Gastrocnemius medialis (tissue), 4 donors: ENCODE data around the gene MARF1. TPM values are rescaled to one million over a fixed set of nuclear protein-coding genes. Genes with fewer than 3 reads are reported as not detected.
"Not testable (repeated sequence)": the region's sequence is repeated elsewhere in the genome, so short reads cannot be mapped to it uniquely, and the experiment has no call there.

Experiments used
- ATAC-seq, 2 donors: fragments of 150-250 bp; one replicate each; pipeline ENCODE4 v1.9.1; 2016
- DNase-seq, 2 donors: peaks; one replicate each; pipeline ENCODE4 v3.0.0-alpha.2; 2019
- H3K27ac ChIP-seq, 4 donors: fragments of 200-600 bp; sonication (generic); 1 replicate in 1 of 4; 2 replicates in 3 of 4; pipeline ENCODE4 v1.5.1; 2016 to 2018; ENCODE audit warnings: mild to moderate bottlenecking in 2 of 4, moderate library complexity in 1 of 4
- H3K27me3 ChIP-seq, 3 donors: fragments of 200-600 bp; sonication (generic) in 2 of 3; 1 replicate in 1 of 3; 2 replicates in 2 of 3; pipeline versions ENCODE4 v1.5.1 to v1.6.0; 2016 to 2019; ENCODE audit warnings: mild to moderate bottlenecking in 1 of 3, moderate library complexity in 1 of 3
- H3K36me3 ChIP-seq, 2 donors: fragments of 200-600 bp; sonication (generic) in 1 of 2; one replicate each; pipeline ENCODE4 v1.5.1; 2017 to 2018
- H3K4me1 ChIP-seq, 2 donors: fragments of 200-600 bp; sonication (generic) in 1 of 2; one replicate each; pipeline ENCODE4 v1.5.1; 2016 to 2017; ENCODE audit warnings: mild to moderate bottlenecking in 2 of 2
- H3K4me3 ChIP-seq, 4 donors: fragments of 200-600 bp; sonication (generic) in 3 of 4; 1 replicate in 1 of 4; 2 replicates in 3 of 4; pipeline ENCODE4 v1.5.1; 2016 to 2019; ENCODE audit warnings: mild to moderate bottlenecking in 2 of 4
- H3K9me3 ChIP-seq, 3 donors: fragments of 200-600 bp; sonication (generic) in 2 of 3; 1 replicate in 1 of 3; 2 replicates in 2 of 3; pipeline ENCODE4 v1.5.1; 2016 to 2019
- POLR2A ChIP-seq, 2 donors: fragments of 450-650 bp; IDR thresholded peaks; one replicate each; pipeline ENCODE4 v1.6.1; 2017; ENCODE audit warnings: antibody characterized with exemption in 2 of 2, mild to moderate bottlenecking in 2 of 2, moderate library complexity in 2 of 2
- in situ Hi-C, 4 donors: fragments of 200-750 bp; cut with MboI; loops; one replicate each; pipeline versions ENCODE4 v1.15.0 to v1.8.0; 2017; ENCODE audit warnings: low sequenced_read_pairs in 4 of 4
- intact Hi-C: fragments of 100-400 bp; cut with DNase I; formaldehyde crosslinking; loops from one replicate; pipeline ENCODE4 v1.15.1; 2023; ENCODE audit warnings: low total_unique reads
- total RNA-seq, 4 donors: library from RNA; depleted of rRNA; stranded (reverse); fragments of >200 nt; gene quantifications; one replicate each; pipeline versions ENCODE4 v1.1.0 to v1.2.3, GENCODE V29; 2016
- TF ChIP-seq, protein P1 (sequence below), 5 experiments: fragments of 450-650 bp in 3 of 5; fragments of 200-600 bp in 2 of 5; sonication (generic) in 2 of 5; IDR thresholded peaks in 4 of 5; conservative IDR thresholded peaks in 1 of 5; 1 replicate in 4 of 5; 2 replicates in 1 of 5; pipeline ENCODE4 v1.5.1; 2016 to 2019; ENCODE audit warnings: antibody characterized with exemption in 5 of 5, mild to moderate bottlenecking in 3 of 5, moderate library complexity in 3 of 5

Gene MARF1, protein sequence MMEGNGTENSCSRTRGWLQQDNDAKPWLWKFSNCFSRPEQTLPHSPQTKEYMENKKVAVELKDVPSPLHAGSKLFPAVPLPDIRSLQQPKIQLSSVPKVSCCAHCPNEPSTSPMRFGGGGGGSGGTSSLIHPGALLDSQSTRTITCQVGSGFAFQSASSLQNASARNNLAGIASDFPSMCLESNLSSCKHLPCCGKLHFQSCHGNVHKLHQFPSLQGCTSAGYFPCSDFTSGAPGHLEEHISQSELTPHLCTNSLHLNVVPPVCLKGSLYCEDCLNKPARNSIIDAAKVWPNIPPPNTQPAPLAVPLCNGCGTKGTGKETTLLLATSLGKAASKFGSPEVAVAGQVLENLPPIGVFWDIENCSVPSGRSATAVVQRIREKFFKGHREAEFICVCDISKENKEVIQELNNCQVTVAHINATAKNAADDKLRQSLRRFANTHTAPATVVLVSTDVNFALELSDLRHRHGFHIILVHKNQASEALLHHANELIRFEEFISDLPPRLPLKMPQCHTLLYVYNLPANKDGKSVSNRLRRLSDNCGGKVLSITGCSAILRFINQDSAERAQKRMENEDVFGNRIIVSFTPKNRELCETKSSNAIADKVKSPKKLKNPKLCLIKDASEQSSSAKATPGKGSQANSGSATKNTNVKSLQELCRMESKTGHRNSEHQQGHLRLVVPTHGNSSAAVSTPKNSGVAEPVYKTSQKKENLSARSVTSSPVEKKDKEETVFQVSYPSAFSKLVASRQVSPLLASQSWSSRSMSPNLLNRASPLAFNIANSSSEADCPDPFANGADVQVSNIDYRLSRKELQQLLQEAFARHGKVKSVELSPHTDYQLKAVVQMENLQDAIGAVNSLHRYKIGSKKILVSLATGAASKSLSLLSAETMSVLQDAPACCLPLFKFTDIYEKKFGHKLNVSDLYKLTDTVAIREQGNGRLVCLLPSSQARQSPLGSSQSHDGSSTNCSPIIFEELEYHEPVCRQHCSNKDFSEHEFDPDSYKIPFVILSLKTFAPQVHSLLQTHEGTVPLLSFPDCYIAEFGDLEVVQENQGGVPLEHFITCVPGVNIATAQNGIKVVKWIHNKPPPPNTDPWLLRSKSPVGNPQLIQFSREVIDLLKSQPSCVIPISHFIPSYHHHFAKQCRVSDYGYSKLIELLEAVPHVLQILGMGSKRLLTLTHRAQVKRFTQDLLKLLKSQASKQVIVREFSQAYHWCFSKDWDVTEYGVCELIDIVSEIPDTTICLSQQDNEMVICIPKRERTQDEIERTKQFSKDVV (N-terminal part only)
- total RNA-seq: 10 to 100 TPM; 19.5 to 29.8 (median 26.5) TPM

- ATAC-seq: peak; percentile 86 to 92
- no peaks in the 10 kb centered on the region for H3K27me3 ChIP-seq
- H3K9me3 ChIP-seq: no peaks in the 10 kb centered on the region
- DNase-seq: peak; percentile 97
- peaks cover 24% of the 10 kb centered on the region in 2 donors for H3K4me1 ChIP-seq
- H3K4me3 ChIP-seq: peak within 1 kb of the TSS; percentile 83 to 98 (median 96)
- TF ChIP-seq, protein P1, sequence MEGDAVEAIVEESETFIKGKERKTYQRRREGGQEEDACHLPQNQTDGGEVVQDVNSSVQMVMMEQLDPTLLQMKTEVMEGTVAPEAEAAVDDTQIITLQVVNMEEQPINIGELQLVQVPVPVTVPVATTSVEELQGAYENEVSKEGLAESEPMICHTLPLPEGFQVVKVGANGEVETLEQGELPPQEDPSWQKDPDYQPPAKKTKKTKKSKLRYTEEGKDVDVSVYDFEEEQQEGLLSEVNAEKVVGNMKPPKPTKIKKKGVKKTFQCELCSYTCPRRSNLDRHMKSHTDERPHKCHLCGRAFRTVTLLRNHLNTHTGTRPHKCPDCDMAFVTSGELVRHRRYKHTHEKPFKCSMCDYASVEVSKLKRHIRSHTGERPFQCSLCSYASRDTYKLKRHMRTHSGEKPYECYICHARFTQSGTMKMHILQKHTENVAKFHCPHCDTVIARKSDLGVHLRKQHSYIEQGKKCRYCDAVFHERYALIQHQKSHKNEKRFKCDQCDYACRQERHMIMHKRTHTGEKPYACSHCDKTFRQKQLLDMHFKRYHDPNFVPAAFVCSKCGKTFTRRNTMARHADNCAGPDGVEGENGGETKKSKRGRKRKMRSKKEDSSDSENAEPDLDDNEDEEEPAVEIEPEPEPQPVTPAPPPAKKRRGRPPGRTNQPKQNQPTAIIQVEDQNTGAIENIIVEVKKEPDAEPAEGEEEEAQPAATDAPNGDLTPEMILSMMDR (IDR thresholded peaks at IDR 0.05 in 4 of 5, conservative IDR thresholded peaks at IDR 0.05 in 1 of 5): peak; percentile 28 to 61 (median 46)
- peak; percentile 98 for TF ChIP-seq POLR2A (IDR thresholded peaks at IDR 0.05)
- intact Hi-C loops: loop anchor here (5.0 to 10.0 kb wide), 2 partner anchors 81 to 208 kb away; partner anchors contain the start of gene BMERB1
- peaks cover 0 to 9% of the 10 kb centered on the region in 2 donors for H3K36me3 ChIP-seq
- in situ Hi-C loops: no loop called here
- peak within 1 kb of the TSS; percentile 97 to 100 (median 99) for H3K27ac ChIP-seq
These were observed at the start of gene MARF1 for GRCh38 chr16:15643048-15643945. MARF1 (minus strand) TSS chr16:15643154; CDS start chr16:15639233, 3,921 bp downstream.

DNA sequence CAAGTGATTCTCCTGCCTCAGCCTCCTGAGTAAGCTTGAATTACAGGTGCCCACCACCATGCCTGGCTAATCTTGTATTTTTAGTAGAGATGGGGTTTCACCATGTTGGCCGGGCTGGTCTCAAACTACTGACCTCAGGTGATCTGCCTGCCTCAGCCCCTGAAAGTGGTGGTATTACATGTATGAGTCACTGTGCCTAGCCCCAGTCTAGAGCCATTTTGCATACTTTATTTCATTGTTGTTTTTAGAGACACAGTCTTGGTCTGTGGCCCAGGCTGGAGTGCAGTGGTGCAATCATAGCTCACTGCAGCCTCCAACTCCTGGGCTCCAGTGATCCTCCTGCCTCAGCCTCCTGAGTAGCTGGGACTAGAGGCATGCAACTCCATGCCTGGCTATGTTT is 49.6 kb upstream of the MARF1 start:
- not testable (repeated sequence) for H3K4me3 ChIP-seq

DNA sequence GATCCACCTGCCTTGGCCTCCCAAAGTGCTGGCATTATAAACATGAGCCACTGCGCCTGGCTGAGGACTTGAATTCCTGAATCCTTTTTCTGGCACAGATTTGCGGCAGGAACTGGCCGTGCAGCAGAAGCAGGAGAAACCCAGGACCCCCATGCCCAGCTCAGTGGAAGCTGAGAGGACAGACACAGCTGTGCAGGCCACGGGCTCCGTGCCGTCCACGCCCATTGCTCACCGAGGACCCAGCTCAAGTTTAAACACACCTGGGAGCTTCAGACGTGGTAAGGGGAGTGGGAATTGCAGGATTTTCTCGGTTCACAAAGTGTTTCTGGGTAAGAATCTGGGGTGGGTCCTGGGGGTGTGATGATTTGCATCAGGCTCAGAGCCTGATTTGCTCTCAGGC is 48.1 kb upstream of the MARF1 start:
- intact Hi-C loops: no loop called here
- ATAC-seq: no peak

More for the DNA sequence above, 49.6 kb upstream of the MARF1 start:
- H3K27me3 ChIP-seq, H3K4me1 ChIP-seq, intact Hi-C loops, ATAC-seq, H3K27ac ChIP-seq, in situ Hi-C loops, DNase-seq, H3K9me3 ChIP-seq: not testable (repeated sequence)
- H3K36me3 ChIP-seq: peaks cover 0 to 63% of the 10 kb centered on the region in 2 donors

DNA sequence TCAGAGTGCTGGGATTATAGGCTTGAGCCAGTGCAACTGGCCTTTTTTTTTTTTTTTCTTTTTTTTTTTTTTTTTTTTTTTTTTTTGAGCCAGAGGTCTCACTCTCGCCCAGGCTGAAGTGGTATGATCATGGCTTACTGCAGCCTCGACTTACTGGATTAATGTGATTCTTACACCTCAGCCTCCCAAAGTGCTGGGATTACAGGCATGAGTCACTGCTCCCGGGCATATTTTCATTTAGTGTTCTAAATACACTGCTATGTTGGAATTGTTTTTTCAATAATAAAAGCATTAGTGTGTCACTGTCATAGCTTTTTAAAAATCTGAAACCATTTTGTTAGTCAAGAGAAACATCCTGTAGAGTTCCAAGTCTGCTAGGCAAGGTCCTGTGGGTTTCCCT is 47.3 kb upstream of the MARF1 start:
- in situ Hi-C loops: no loop called here
- H3K27ac ChIP-seq: no peak overlapping the region
- no peak for DNase-seq
- H3K4me1 ChIP-seq: peaks cover 0 to 8% of the 10 kb centered on the region in 2 donors
- H3K9me3 ChIP-seq: no peaks in the 10 kb centered on the region
- ATAC-seq: no peak
- peaks cover 0 to 46% of the 10 kb centered on the region in 2 donors for H3K36me3 ChIP-seq
- intact Hi-C loops: no loop called here
- no peak for TF ChIP-seq POLR2A (IDR thresholded peaks at IDR 0.05)
- TF ChIP-seq, protein P1 (IDR thresholded peaks at IDR 0.05 in 4 of 5, conservative IDR thresholded peaks at IDR 0.05 in 1 of 5): no peak
- no peaks in the 10 kb centered on the region for H3K27me3 ChIP-seq
- H3K4me3 ChIP-seq: no peak overlapping the region

More for the DNA sequence above, 48.1 kb upstream of the MARF1 start:
- no peak overlapping the region for H3K27ac ChIP-seq
- peaks cover 0 to 51% of the 10 kb centered on the region in 2 donors for H3K36me3 ChIP-seq
- peaks cover 0 to 1% of the 10 kb centered on the region in 2 donors for H3K4me1 ChIP-seq
- no peak for DNase-seq
- TF ChIP-seq, protein P1 (IDR thresholded peaks at IDR 0.05 in 4 of 5, conservative IDR thresholded peaks at IDR 0.05 in 1 of 5): no peak
- no peak for TF ChIP-seq POLR2A (IDR thresholded peaks at IDR 0.05)
- no peaks in the 10 kb centered on the region for H3K27me3 ChIP-seq
- in situ Hi-C loops: no loop called here
- H3K9me3 ChIP-seq: no peaks in the 10 kb centered on the region
- H3K4me3 ChIP-seq: no peak overlapping the region
